Karpas-422 (cell line): ENCODE results near the gene FLRT2. TPM values are rescaled to one million over a fixed set of nuclear protein-coding genes. Genes with fewer than 3 reads are reported as not detected.

ENCODE experiments used
- DNase-seq: peaks from one replicate; pipeline ENCODE4 v3.0.0-alpha.2; 2015
- H2AFZ ChIP-seq: fragments of 200-600 bp; sonication (generic); 2 replicates; pipeline ENCODE4 v1.6.1; 2014; ENCODE audit warnings: antibody characterized with exemption, low read length, mixed read lengths
- H3K27ac ChIP-seq: fragments of 200-600 bp; sonication (generic); 2 replicates; pipeline ENCODE4 v1.5.1; 2014; ENCODE audit warnings: mild to moderate bottlenecking, low read length, moderate library complexity
- H3K27me3 ChIP-seq: fragments of 200-600 bp; sonication (generic); 2 replicates; pipeline ENCODE4 v1.6.1; 2014; ENCODE audit warnings: low read length, mixed read lengths
- H3K36me3 ChIP-seq: fragments of 200-600 bp; sonication (generic); 2 replicates; pipeline ENCODE4 v1.6.1; 2014; ENCODE audit warnings: low read length, mixed read lengths; ENCODE audit not compliant: insufficient read depth
- H3K4me1 ChIP-seq: fragments of 200-600 bp; sonication (generic); 2 replicates; pipeline ENCODE4 v1.6.1; 2014; ENCODE audit warnings: mild to moderate bottlenecking, low read length, mixed read lengths
- H3K4me2 ChIP-seq: fragments of 200-600 bp; sonication (generic); 2 replicates; pipeline ENCODE4 v1.6.1; 2014; ENCODE audit warnings: low read length, low read depth, mild to moderate bottlenecking; ENCODE audit not compliant: poor library complexity, severe bottlenecking
- H3K4me3 ChIP-seq: fragments of 200-600 bp; sonication (generic); 2 replicates; pipeline ENCODE4 v1.5.1; 2014; ENCODE audit warnings: mild to moderate bottlenecking, antibody characterized with exemption, low read length, mixed read lengths
- H3K79me2 ChIP-seq: fragments of 200-600 bp; sonication (generic); 2 replicates; pipeline ENCODE4 v1.6.1; 2014; ENCODE audit warnings: mild to moderate bottlenecking, low read length, mixed read lengths
- H3K9ac ChIP-seq: fragments of 200-600 bp; sonication (generic); 2 replicates; pipeline ENCODE4 v1.6.0; 2014; ENCODE audit warnings: low read length
- H3K9me2 ChIP-seq: fragments of 200-600 bp; sonication (generic), shearing (Covaris generic); replicated peaks from 2 replicates; pipeline ENCODE4 v1.6.0; 2014; ENCODE audit warnings: mild to moderate bottlenecking, low read length, moderate library complexity; ENCODE audit not compliant: insufficient read depth
- H3K9me3 ChIP-seq: fragments of 300-700, 200-600 bp; sonication (generic); 2 replicates; pipeline ENCODE4 v1.6.1; 2014; ENCODE audit warnings: low read length, mixed read lengths
- H4K20me1 ChIP-seq: fragments of 200-600 bp; sonication (generic); 2 replicates; pipeline ENCODE4 v1.6.1; 2014; ENCODE audit warnings: mild to moderate bottlenecking, antibody characterized with exemption, low read length, low read depth; ENCODE audit not compliant: insufficient read depth
- total RNA-seq: library from RNA; depleted of rRNA; stranded (reverse); fragments of >200 nt; shearing (Covaris generic); gene quantifications from 2 replicates; pipeline ENCODE4 v1.2.3, GENCODE V29; 2014; ENCODE audit warnings: low replicate concordance

The FLRT2 gene
- total RNA-seq, 1 experiment from 2014 or later, result not detected

GRCh38 chr14:85574853-85575616, 45.1 kb downstream of the FLRT2 start:
- no peak overlapping the region for H3K27ac ChIP-seq
- no peaks in the 10 kb centered on the region for H3K36me3 ChIP-seq
- no peaks in the 10 kb centered on the region for H3K4me1 ChIP-seq
- no peaks in the 10 kb centered on the region for H3K9me3 ChIP-seq
- no peak overlapping the region for H3K9ac ChIP-seq
- no peak overlapping the region for H3K4me3 ChIP-seq
- no peak overlapping the region for H2AFZ ChIP-seq
- no peaks in the 10 kb centered on the region for H3K9me2 ChIP-seq
- no peak overlapping the region for H3K4me2 ChIP-seq
- H3K79me2 ChIP-seq, result no peaks in the 10 kb centered on the region
- H3K27me3 ChIP-seq, result no peaks in the 10 kb centered on the region
- no peaks in the 10 kb centered on the region for H4K20me1 ChIP-seq
- no peak for DNase-seq

- no peak for DNase-seq
- no peaks in the 10 kb centered on the region for H4K20me1 ChIP-seq
- H3K27ac ChIP-seq, result no peak overlapping the region
- no peaks in the 10 kb centered on the region for H3K4me1 ChIP-seq
- H3K9me2 ChIP-seq, result no peaks in the 10 kb centered on the region
- no peaks in the 10 kb centered on the region for H3K79me2 ChIP-seq
- H3K9me3 ChIP-seq, result no peaks in the 10 kb centered on the region
- H3K9ac ChIP-seq, result no peak overlapping the region
- no peak overlapping the region for H3K4me3 ChIP-seq
- H2AFZ ChIP-seq, result no peak overlapping the region
- H3K4me2 ChIP-seq, result no peak overlapping the region
- H3K27me3 ChIP-seq, result no peaks in the 10 kb centered on the region
- H3K36me3 ChIP-seq, result no peaks in the 10 kb centered on the region
These were observed 45.6 kb downstream of the FLRT2 start for GRCh38 chr14:85575617-85575898.

DNA sequence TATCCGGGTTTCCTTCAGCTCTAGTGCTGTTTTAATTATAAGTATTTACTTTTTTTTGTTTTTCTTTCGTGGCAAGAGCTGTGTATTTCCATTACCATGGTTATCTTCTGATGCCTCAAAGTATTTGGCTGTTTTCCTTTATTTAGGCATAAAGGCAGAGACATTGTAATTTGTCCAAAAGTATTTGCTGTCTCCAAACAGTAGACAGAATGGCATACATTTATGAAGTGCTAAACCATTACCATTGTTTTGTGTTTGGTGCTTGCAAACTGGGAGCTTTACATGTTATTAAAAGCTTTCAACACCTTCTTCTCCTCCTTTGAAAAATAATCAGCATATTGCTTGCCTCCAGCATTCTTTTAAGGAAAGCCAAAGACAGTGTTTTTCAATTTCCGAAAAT, 46.3 kb downstream of the FLRT2 start:
- Histone ChIP-seq H2AFZ (no peak overlapping the region), H3K27ac (no peak overlapping the region), H4K20me1 (no peaks in the 10 kb centered on the region), H3K9me3 (peaks cover 2% of the 10 kb centered on the region; the same call in 1 of the 2 replicates), H3K4me2 (no peak overlapping the region), H3K4me3 (no peak overlapping the region), H3K79me2 (no peaks in the 10 kb centered on the region), H3K4me1 (no peaks in the 10 kb centered on the region), H3K27me3 (peaks cover 2% of the 10 kb centered on the region; the same call in 1 of the 2 replicates), H3K36me3 (no peaks in the 10 kb centered on the region), H3K9me2 (no peaks in the 10 kb centered on the region), H3K9ac (no peak overlapping the region)
- no peak for DNase-seq

- Histone ChIP-seq H3K79me2 (no peaks in the 10 kb centered on the region), H3K9ac (no peak overlapping the region), H3K4me1 (no peaks in the 10 kb centered on the region), H3K27me3 (peaks cover 6% of the 10 kb centered on the region; the same call in 1 of the 2 replicates), H3K27ac (no peak overlapping the region), H3K9me3 (peaks cover 3% of the 10 kb centered on the region), H3K9me2 (no peaks in the 10 kb centered on the region), H3K4me3 (no peak overlapping the region), H3K36me3 (no peaks in the 10 kb centered on the region), H3K4me2 (no peak overlapping the region), H2AFZ (no peak overlapping the region), H4K20me1 (no peaks in the 10 kb centered on the region)
- no peak for DNase-seq
These were observed 47.1 kb downstream of the FLRT2 start for GRCh38 chr14:85576848-85577542.

DNA sequence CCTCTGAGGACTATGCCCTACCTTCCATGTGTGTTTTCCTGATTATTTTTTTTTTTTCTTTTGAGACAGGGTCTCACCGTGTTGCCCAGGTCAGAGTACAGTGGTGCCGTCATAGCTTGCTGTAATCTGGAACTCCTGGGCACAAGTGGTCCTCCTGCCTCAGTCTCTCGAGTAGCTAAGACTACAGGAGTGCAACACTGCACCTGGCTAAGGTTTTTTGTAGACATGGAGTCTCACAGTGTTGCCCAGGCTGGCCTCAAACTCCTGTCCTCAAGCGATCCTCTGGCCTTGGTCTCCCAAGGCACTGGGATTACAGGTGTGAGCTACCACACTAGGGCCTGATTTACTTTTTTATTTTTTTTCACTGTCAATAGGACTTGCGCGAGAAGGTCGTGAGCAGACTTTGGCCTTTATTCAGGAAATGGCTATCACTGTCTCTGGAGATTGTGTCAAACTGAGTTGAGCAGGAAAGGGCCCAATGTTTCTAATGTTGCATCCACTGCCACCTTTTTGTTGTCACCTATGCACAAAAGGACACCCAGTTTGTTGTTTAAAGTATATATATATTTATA, 47.7 kb downstream of the FLRT2 start:
- Histone ChIP-seq H3K79me2 (no peaks in the 10 kb centered on the region), H3K4me1 (no peaks in the 10 kb centered on the region), H4K20me1 (no peaks in the 10 kb centered on the region), H3K9ac (no peak overlapping the region), H3K4me3 (no peak overlapping the region), H3K4me2 (no peak overlapping the region), H3K9me3 (peaks cover 3% of the 10 kb centered on the region), H3K9me2 (0 out of 2 replicates have a peak, but pooled peaks cover 3% of the 10 kb centered on the region), H3K27me3 (peaks cover 6% of the 10 kb centered on the region; the same call in 1 of the 2 replicates), H3K27ac (no peak overlapping the region), H2AFZ (no peak overlapping the region), H3K36me3 (no peaks in the 10 kb centered on the region)
- DNase-seq, result no peak

DNA sequence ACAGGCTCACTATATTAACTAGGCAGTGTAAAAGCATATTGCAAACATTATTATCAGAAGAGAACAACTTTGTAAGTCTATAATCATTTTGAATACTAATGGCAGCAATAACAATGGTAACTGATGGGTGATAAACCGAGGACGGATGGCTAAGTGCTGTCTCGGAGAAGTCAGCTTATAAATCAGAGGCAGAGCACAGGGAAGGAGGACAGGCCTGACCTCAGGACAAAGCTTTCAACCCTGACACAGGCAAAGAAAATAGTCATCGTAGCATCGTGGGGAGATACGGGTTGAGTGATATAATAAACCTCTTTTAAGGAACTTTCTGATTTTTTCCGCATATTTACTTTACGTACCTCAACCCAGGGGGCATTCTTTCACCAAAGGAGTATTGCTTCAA, 48.4 kb downstream of the FLRT2 start:
- Histone ChIP-seq H3K9me2 (0 out of 2 replicates have a peak, but pooled peaks cover 3% of the 10 kb centered on the region), H4K20me1 (no peaks in the 10 kb centered on the region), H3K27me3 (peaks cover 6% of the 10 kb centered on the region; the same call in 1 of the 2 replicates), H3K4me2 (no peak overlapping the region), H3K79me2 (no peaks in the 10 kb centered on the region), H3K9me3 (peaks cover 3% of the 10 kb centered on the region), H3K27ac (no peak overlapping the region), H2AFZ (no peak overlapping the region), H3K36me3 (no peaks in the 10 kb centered on the region), H3K4me1 (no peaks in the 10 kb centered on the region), H3K4me3 (no peak overlapping the region), H3K9ac (no peak overlapping the region)
- no peak for DNase-seq

- Histone ChIP-seq H3K36me3 (no peaks in the 10 kb centered on the region), H3K4me3 (no peak overlapping the region), H3K79me2 (no peaks in the 10 kb centered on the region), H3K27ac (no peak overlapping the region), H3K4me1 (no peaks in the 10 kb centered on the region), H3K9ac (no peak overlapping the region), H3K4me2 (no peak overlapping the region), H2AFZ (no peak overlapping the region), H3K27me3 (peaks cover 6% of the 10 kb centered on the region; the same call in 1 of the 2 replicates), H3K9me3 (peaks cover 3% of the 10 kb centered on the region), H3K9me2 (0 out of 2 replicates have a peak, but pooled peaks cover 3% of the 10 kb centered on the region), H4K20me1 (no peaks in the 10 kb centered on the region)
- no peak for DNase-seq
These were observed 49.0 kb downstream of the FLRT2 start for GRCh38 chr14:85578930-85579329.

GRCh38 chr14:85579942-85580341, 50.0 kb downstream of the FLRT2 start:
- no peaks in the 10 kb centered on the region for H3K4me1 ChIP-seq
- 0 out of 2 replicates have a peak, but pooled peaks cover 3% of the 10 kb centered on the region for H3K9me2 ChIP-seq
- H4K20me1 ChIP-seq, result no peaks in the 10 kb centered on the region
- H3K27me3 ChIP-seq, result peaks cover 6% of the 10 kb centered on the region; the same call in 1 of the 2 replicates
- peaks cover 3% of the 10 kb centered on the region for H3K9me3 ChIP-seq
- no peaks in the 10 kb centered on the region for H3K36me3 ChIP-seq
- DNase-seq, result no peak
- H2AFZ ChIP-seq, result no peak overlapping the region
- no peak overlapping the region for H3K9ac ChIP-seq
- no peaks in the 10 kb centered on the region for H3K79me2 ChIP-seq
- H3K27ac ChIP-seq, result no peak overlapping the region
- H3K4me3 ChIP-seq, result no peak overlapping the region
- no peak overlapping the region for H3K4me2 ChIP-seq
